ENCODE measurements around the gene CACNB3.

- TF ChIP-seq CTCF (IDR thresholded peaks at IDR 0.05) (no peak), EZH2 (IDR thresholded peaks at IDR 0.05; ENCODE audit: borderline replicate concordance, insufficient read depth, low read depth, low read length, poor library complexity, severe bottlenecking) (no peak)
Measured at GRCh38 chr12:48827513-48828096, 9.3 kb downstream of the CACNB3 start.
